ENCODE results near the gene SFI1.
A peak's percentile ranks its signal among the peaks of the same experiment; 100 is the strongest.
"Not testable (repeated sequence)": the region's sequence is repeated elsewhere in the genome, so short reads cannot be mapped to it uniquely, and the experiment has no call there.

Gene SFI1

GRCh38 chr22:31652088-31652487 is 155.8 kb downstream of the SFI1 start:
- no peaks in the 10 kb centered on the region for H3K4me1 Mint-ChIP-seq
- H3K4me3 Mint-ChIP-seq, result no peak overlapping the region
- peaks cover 22% of the 10 kb centered on the region for H3K36me3 Mint-ChIP-seq (ENCODE audit: low read depth)
- no peaks in the 10 kb centered on the region for H3K9me3 Mint-ChIP-seq
- no peak for TF ChIP-seq CTCF (IDR thresholded peaks at IDR 0.05; ENCODE audit: unreplicated experiment in 3 of 3)
- no peak overlapping the region for H3K27ac Mint-ChIP-seq
- H3K27me3 Mint-ChIP-seq (ENCODE audit: low read depth), result no peaks in the 10 kb centered on the region

GRCh38 chr22:31652911-31653684 is 156.8 kb downstream of the SFI1 start:
- H3K36me3 Mint-ChIP-seq (ENCODE audit: low read depth), result peaks cover 16% of the 10 kb centered on the region
- no peaks in the 10 kb centered on the region for H3K4me1 Mint-ChIP-seq
- no peak overlapping the region for H3K4me3 Mint-ChIP-seq
- peak overlapping the region in 2 of 3 experiments; percentile 20 to 62 for H3K27ac Mint-ChIP-seq
- no peaks in the 10 kb centered on the region for H3K27me3 Mint-ChIP-seq (ENCODE audit: low read depth)
- TF ChIP-seq CTCF (IDR thresholded peaks at IDR 0.05; ENCODE audit: unreplicated experiment in 3 of 3), result no peak
- no peaks in the 10 kb centered on the region for H3K9me3 Mint-ChIP-seq

GRCh38 chr22:31653944-31654343 is 157.6 kb downstream of the SFI1 start:
- Mint-ChIP-seq H3K9me3 (no peaks in the 10 kb centered on the region), H3K27me3 (ENCODE audit: low read depth) (no peaks in the 10 kb centered on the region), H3K27ac (peak overlapping the region in 1 of 3 experiments; percentile 65), H3K36me3 (ENCODE audit: low read depth) (peaks cover 11% of the 10 kb centered on the region), H3K4me3 (no peak overlapping the region), H3K4me1 (no peaks in the 10 kb centered on the region)
- no peak for TF ChIP-seq CTCF (IDR thresholded peaks at IDR 0.05; ENCODE audit: unreplicated experiment in 3 of 3)

- Mint-ChIP-seq H3K36me3 (ENCODE audit: low read depth) (peaks cover 7% of the 10 kb centered on the region), H3K27ac (no peak overlapping the region), H3K4me3 (no peak overlapping the region), H3K9me3 (no peaks in the 10 kb centered on the region), H3K4me1 (no peaks in the 10 kb centered on the region), H3K27me3 (ENCODE audit: low read depth) (no peaks in the 10 kb centered on the region)
- TF ChIP-seq CTCF (IDR thresholded peaks at IDR 0.05; ENCODE audit: unreplicated experiment in 3 of 3), result no peak
Measured at GRCh38 chr22:31654408-31654807, 158.1 kb downstream of the SFI1 start.

- TF ChIP-seq CTCF (IDR thresholded peaks at IDR 0.05; ENCODE audit: unreplicated experiment in 3 of 3), result no peak
- H3K36me3 Mint-ChIP-seq (ENCODE audit: low read depth), result peaks cover 4% of the 10 kb centered on the region
- H3K4me3 Mint-ChIP-seq, result peak overlapping the region in 2 of 3 experiments; percentile 53 to 63
- no peaks in the 10 kb centered on the region for H3K27me3 Mint-ChIP-seq (ENCODE audit: low read depth)
- H3K9me3 Mint-ChIP-seq, result no peaks in the 10 kb centered on the region
- peaks cover 18% of the 10 kb centered on the region for H3K4me1 Mint-ChIP-seq
- H3K27ac Mint-ChIP-seq, result no peak overlapping the region
Measured at GRCh38 chr22:31659246-31659645, 162.9 kb downstream of the SFI1 start.

- H3K27me3 Mint-ChIP-seq (ENCODE audit: low read depth); H3K36me3 Mint-ChIP-seq (ENCODE audit: low read depth); H3K9me3 Mint-ChIP-seq: not testable (repeated sequence)
- Mint-ChIP-seq H3K4me1 (peaks cover 18% of the 10 kb centered on the region), H3K4me3 (peak overlapping the region; percentile 98 to 99 (median 99)), H3K27ac (peak overlapping the region; percentile 89 to 98 (median 94))
Measured at GRCh38 chr22:31660860-31661341, 164.6 kb downstream of the SFI1 start.
